Immature natural killer cell (primary cell): ENCODE measurements around the gene SLC22A15. TPM values are rescaled to one million over a fixed set of nuclear protein-coding genes. Genes with fewer than 3 reads are reported as not detected.
"Not testable (repeated sequence)": the region's sequence is repeated elsewhere in the genome, so short reads cannot be mapped to it uniquely, and the experiment has no call there.

Experiments used
- DNase-seq, 3 donors: peaks; one replicate each; pipeline ENCODE4 v3.0.0; 2022; ENCODE audit warnings: mixed read lengths in 1 of 3
- H3K27ac Mint-ChIP-seq, 6 donors: one replicate each; pipeline ENCODE4 v1.8.0; 2020; ENCODE audit warnings: mixed read lengths in 6 of 6, mild to moderate bottlenecking in 5 of 6, inconsistent platforms in 4 of 6, moderate library complexity in 3 of 6
- H3K27me3 Mint-ChIP-seq, 3 donors: one replicate each; pipeline ENCODE4 v1.8.0; 2020 to 2021; ENCODE audit warnings: low read depth in 3 of 3, mild to moderate bottlenecking in 3 of 3, mixed read lengths in 3 of 3, moderate library complexity in 3 of 3, inconsistent platforms in 1 of 3
- H3K36me3 Mint-ChIP-seq, 3 donors: one replicate each; pipeline ENCODE4 v1.8.0; 2020; ENCODE audit warnings: mixed read lengths in 3 of 3, inconsistent platforms in 2 of 3, mild to moderate bottlenecking in 2 of 3
- H3K4me1 Mint-ChIP-seq, 2 donors: one replicate each; pipeline ENCODE4 v1.8.0; 2020; ENCODE audit warnings: inconsistent platforms in 2 of 2, mild to moderate bottlenecking in 2 of 2, mixed read lengths in 2 of 2, moderate library complexity in 1 of 2
- H3K4me3 Mint-ChIP-seq, 5 donors: one replicate each; pipeline ENCODE4 v1.8.0; 2020; ENCODE audit warnings: mild to moderate bottlenecking in 5 of 5, mixed read lengths in 5 of 5, inconsistent platforms in 3 of 5, moderate library complexity in 3 of 5
- H3K9me3 Mint-ChIP-seq, 6 donors: one replicate each; pipeline ENCODE4 v1.8.0; 2020; ENCODE audit warnings: mild to moderate bottlenecking in 6 of 6, mixed read lengths in 6 of 6, inconsistent platforms in 4 of 6, moderate library complexity in 3 of 6
- polyA plus RNA-seq, 3 donors: library from polyadenylated mRNA; unstranded; fragments of 300-500 nt; fragmentation: Illumina TruSeq; gene quantifications; one replicate each; pipeline ENCODE4 v1.2.3, GENCODE V29; 2021

SLC22A15 gene
- polyA plus RNA-seq, 3 donors from 2014 or later: 0.18 to 1.2 (median 0.38) TPM

- Mint-ChIP-seq H3K27me3 (no peaks in the 10 kb centered on the region), H3K27ac (no peak overlapping the region), H3K4me1 (peaks cover 11 to 18% of the 10 kb centered on the region in 2 donors), H3K4me3 (no peak overlapping the region), H3K9me3 (peaks cover 0 to 3% (median 0%) of the 10 kb centered on the region in 6 donors), H3K36me3 (peaks cover 6 to 32% (median 23%) of the 10 kb centered on the region in 3 donors)
- no peak for DNase-seq
Observed at GRCh38 chr1:115991909-115992308, 15.6 kb downstream of the SLC22A15 start.

GRCh38 chr1:115997921-115998320 lies 21.6 kb downstream of the SLC22A15 start:
- not testable (repeated sequence) for H3K4me3 Mint-ChIP-seq, H3K27ac Mint-ChIP-seq, H3K27me3 Mint-ChIP-seq, DNase-seq
- H3K4me1 Mint-ChIP-seq: peaks cover 9 to 18% of the 10 kb centered on the region in 2 donors
- peaks cover 19 to 44% (median 28%) of the 10 kb centered on the region in 6 donors for H3K9me3 Mint-ChIP-seq
- peaks cover 43 to 74% (median 69%) of the 10 kb centered on the region in 3 donors for H3K36me3 Mint-ChIP-seq

DNA sequence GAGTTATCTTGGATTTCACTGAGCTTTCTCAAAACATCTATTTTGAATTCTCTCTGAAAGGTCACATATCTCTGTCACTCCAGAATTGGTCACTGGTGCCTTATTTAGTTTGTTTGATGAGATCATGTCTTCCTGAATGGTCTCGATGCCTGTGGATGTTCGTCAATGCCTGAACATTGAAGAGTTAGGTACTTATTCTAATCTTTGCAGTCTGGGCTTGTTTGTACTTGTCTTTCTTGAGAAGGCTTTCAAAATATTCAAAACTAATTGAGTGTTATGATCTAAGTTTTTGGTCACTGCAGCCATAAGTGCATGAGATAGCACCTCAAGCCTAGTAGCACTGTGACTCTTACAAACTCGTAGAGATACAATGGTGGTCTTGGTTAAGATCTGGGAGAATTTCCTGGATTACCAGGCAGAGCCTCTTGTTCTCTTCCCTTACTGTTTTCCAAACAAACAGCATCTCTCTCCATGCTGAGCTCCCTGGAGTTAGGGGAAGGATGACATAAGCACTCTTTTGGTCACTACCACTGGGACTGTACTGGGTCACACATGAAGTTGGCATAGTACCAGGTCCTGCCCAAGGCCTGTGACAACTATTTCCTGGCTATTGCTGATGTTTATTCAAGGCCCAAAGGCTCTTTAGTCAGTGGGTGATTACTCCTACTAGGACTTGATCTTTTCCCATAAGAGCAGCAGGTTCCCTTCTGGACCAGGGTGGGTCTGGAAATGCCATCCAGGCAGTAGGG lies 25.6 kb downstream of the SLC22A15 start:
- H3K4me1 Mint-ChIP-seq: peaks cover 18 to 27% of the 10 kb centered on the region in 2 donors
- H3K9me3 Mint-ChIP-seq: peaks cover 19 to 42% (median 29%) of the 10 kb centered on the region in 6 donors
- H3K4me3 Mint-ChIP-seq: no peak overlapping the region

DNA sequence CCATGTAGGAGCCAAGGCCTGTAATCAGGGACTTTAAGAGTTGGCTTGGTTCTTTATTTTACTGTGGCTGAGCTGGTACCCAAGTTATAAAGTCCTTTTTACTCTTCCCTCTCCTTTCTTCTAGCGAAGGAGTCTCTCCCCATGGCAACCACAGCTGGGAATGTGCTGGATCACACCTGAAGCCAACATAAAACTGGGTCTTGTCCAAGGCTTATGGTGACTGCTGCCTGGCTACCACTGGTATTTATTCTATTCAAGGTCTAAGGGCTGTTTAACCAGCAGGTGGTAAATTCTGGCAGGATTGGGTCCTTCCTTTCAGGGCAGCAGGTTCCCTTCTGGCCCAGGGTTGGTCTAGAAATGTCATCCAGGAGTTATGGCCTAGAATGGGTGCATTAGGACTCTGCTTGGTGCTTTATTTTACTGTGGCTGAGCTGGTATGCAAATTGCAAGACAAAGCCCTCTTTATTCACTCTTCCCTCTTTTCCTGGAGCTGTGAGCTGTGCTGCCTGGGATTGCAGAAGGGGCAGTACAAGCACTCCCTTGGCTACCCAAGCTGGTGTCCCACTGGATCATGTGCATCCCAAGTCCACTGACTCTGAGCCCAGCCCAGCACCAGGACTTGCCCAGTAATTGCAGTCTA lies 26.6 kb downstream of the SLC22A15 start:
- Mint-ChIP-seq H3K27me3 (peaks cover 0 to 4% (median 1%) of the 10 kb centered on the region in 3 donors), H3K27ac (no peak overlapping the region), H3K9me3 (peaks cover 11 to 32% (median 20%) of the 10 kb centered on the region in 6 donors), H3K4me1 (peaks cover 22 to 30% of the 10 kb centered on the region in 2 donors), H3K4me3 (no peak overlapping the region), H3K36me3 (peaks cover 31 to 50% (median 42%) of the 10 kb centered on the region in 3 donors)
- no peak for DNase-seq

More for the DNA sequence above, 25.6 kb downstream of the SLC22A15 start:
- Mint-ChIP-seq H3K27ac (no peak overlapping the region), H3K36me3 (peaks cover 36 to 59% (median 52%) of the 10 kb centered on the region in 3 donors), H3K27me3 (peaks cover 0 to 4% (median 1%) of the 10 kb centered on the region in 3 donors)
- DNase-seq: no peak

DNA sequence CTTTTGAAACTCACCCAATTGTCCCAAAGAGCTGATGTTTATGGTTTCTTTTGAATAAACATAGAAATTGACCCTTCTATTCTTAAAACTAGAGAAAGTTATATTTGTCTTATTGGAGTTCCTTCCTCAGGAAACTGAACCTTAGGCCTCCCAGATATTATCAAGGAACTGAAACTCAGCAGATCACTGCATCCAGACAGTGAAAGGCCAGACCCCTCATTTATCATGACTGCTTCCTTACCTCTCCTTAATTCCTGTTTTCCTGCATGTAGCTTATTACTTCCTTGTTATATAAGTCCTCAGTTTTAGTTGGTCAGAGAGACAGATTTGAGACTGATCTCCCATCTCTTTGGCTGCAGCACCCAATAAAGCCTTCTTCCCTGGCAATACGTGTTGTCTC lies 27.5 kb downstream of the SLC22A15 start:
- Mint-ChIP-seq H3K36me3 (peaks cover 21 to 40% (median 33%) of the 10 kb centered on the region in 3 donors), H3K4me3 (no peak overlapping the region), H3K27ac (no peak overlapping the region), H3K4me1 (peaks cover 22 to 30% of the 10 kb centered on the region in 2 donors), H3K9me3 (peaks cover 2 to 23% (median 11%) of the 10 kb centered on the region in 6 donors), H3K27me3 (peaks cover 0 to 4% (median 1%) of the 10 kb centered on the region in 3 donors)
- no peak for DNase-seq

DNA sequence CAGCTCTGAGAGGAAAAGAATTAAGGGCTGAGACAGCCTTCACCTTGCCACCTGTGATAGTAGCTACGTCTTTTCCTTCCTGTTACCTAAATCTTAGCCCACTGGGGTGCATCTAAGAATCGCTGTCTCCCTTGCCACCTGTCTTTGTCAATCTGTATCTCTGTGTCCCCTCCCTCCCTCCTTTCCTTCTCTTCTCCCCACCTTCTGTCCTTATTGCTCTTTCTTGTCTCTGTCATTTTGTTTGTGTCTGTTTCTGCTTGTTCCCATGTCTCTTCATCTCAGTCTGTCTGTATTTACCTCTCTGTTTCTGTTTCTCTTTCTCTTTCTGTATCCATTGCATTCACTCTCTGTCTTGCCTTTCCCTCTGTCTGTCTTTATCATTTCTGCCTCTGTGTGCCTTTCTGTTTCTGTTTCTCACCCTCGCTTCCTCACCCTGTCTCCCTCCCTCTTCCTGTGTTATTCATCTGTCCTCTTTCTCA lies 30.2 kb downstream of the SLC22A15 start:
- Mint-ChIP-seq H3K9me3 (peaks cover 0 to 1% (median 0%) of the 10 kb centered on the region in 6 donors), H3K36me3 (peaks cover 4 to 17% (median 10%) of the 10 kb centered on the region in 3 donors), H3K27ac (peak overlapping the region; percentile 88 to 97 (median 94)), H3K27me3 (peaks cover 0 to 1% (median 0%) of the 10 kb centered on the region in 3 donors), H3K4me3 (peak overlapping the region; percentile 78 to 87 (median 85)), H3K4me1 (peaks cover 22 to 30% of the 10 kb centered on the region in 2 donors)
- DNase-seq: peak; percentile 39 to 55 (median 45)

GRCh38 chr1:116008656-116009390 lies 32.5 kb downstream of the SLC22A15 start:
- Mint-ChIP-seq H3K36me3 (peaks cover 0 to 5% (median 3%) of the 10 kb centered on the region in 3 donors), H3K4me1 (peaks cover 22 to 30% of the 10 kb centered on the region in 2 donors), H3K27me3 (peaks cover 0 to 1% (median 0%) of the 10 kb centered on the region in 3 donors), H3K4me3 (no peak overlapping the region), H3K9me3 (no peaks in the 10 kb centered on the region), H3K27ac (peak overlapping the region; percentile 23 to 96 (median 87))
- DNase-seq: no peak

- Mint-ChIP-seq H3K27me3 (no peaks in the 10 kb centered on the region), H3K36me3 (peaks cover 0 to 5% (median 3%) of the 10 kb centered on the region in 3 donors), H3K4me1 (no peaks in the 10 kb centered on the region), H3K27ac (no peak overlapping the region), H3K4me3 (no peak overlapping the region), H3K9me3 (no peaks in the 10 kb centered on the region)
- DNase-seq: no peak
Observed at GRCh38 chr1:116012716-116013115, 36.4 kb downstream of the SLC22A15 start.

GRCh38 chr1:116015679-116016078 lies 39.4 kb downstream of the SLC22A15 start:
- H3K4me3 Mint-ChIP-seq: no peak overlapping the region
- H3K4me1 Mint-ChIP-seq: peaks cover 2 to 3% of the 10 kb centered on the region in 2 donors
- peaks cover 0 to 7% (median 3%) of the 10 kb centered on the region in 3 donors for H3K36me3 Mint-ChIP-seq
- H3K27me3 Mint-ChIP-seq: no peaks in the 10 kb centered on the region
- no peaks in the 10 kb centered on the region for H3K9me3 Mint-ChIP-seq
- H3K27ac Mint-ChIP-seq: no peak overlapping the region
- DNase-seq: no peak

DNA sequence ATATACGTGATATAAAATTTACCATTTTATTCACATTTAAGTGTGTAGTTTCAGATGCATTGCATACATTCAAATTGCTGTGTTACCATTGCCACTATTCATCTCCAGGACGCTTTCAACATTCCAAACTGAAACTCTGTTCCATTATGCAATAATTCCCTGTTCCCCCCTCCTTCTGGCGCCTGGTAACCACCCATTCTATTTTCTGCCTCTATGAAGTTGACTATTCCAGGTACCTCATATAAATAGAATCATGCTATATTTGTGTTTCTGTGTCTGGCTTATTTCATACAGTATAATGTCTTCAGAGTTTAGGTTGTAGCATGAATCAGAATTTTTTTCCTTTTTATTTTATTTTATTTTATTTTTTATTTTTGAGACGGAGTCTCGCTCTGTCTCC lies 41.7 kb downstream of the SLC22A15 start:
- no peak for DNase-seq
- Mint-ChIP-seq H3K4me1 (peaks cover 2 to 5% of the 10 kb centered on the region in 2 donors), H3K36me3 (peaks cover 0 to 13% (median 8%) of the 10 kb centered on the region in 3 donors), H3K4me3 (no peak overlapping the region), H3K27me3 (no peaks in the 10 kb centered on the region), H3K9me3 (no peaks in the 10 kb centered on the region), H3K27ac (no peak overlapping the region)

- Mint-ChIP-seq H3K4me1 (peaks cover 2 to 5% of the 10 kb centered on the region in 2 donors), H3K27me3 (no peaks in the 10 kb centered on the region), H3K9me3 (no peaks in the 10 kb centered on the region)
Observed at GRCh38 chr1:116019653-116020253, 43.4 kb downstream of the SLC22A15 start.

GRCh38 chr1:116020668-116021272 lies 44.5 kb downstream of the SLC22A15 start:
- no peaks in the 10 kb centered on the region for H3K27me3 Mint-ChIP-seq
- H3K4me1 Mint-ChIP-seq: peaks cover 2 to 5% of the 10 kb centered on the region in 2 donors
- no peak overlapping the region for H3K4me3 Mint-ChIP-seq
- H3K27ac Mint-ChIP-seq: no peak overlapping the region
- DNase-seq: peak; percentile 27 to 40 (median 29)
- no peaks in the 10 kb centered on the region for H3K9me3 Mint-ChIP-seq
- peaks cover 0 to 13% (median 8%) of the 10 kb centered on the region in 3 donors for H3K36me3 Mint-ChIP-seq

More at GRCh38 chr1:116019653-116020253, 43.4 kb downstream of the SLC22A15 start:
- Mint-ChIP-seq H3K4me3 (no peak overlapping the region), H3K36me3 (peaks cover 0 to 13% (median 8%) of the 10 kb centered on the region in 3 donors), H3K27ac (no peak overlapping the region)
- no peak for DNase-seq

DNA sequence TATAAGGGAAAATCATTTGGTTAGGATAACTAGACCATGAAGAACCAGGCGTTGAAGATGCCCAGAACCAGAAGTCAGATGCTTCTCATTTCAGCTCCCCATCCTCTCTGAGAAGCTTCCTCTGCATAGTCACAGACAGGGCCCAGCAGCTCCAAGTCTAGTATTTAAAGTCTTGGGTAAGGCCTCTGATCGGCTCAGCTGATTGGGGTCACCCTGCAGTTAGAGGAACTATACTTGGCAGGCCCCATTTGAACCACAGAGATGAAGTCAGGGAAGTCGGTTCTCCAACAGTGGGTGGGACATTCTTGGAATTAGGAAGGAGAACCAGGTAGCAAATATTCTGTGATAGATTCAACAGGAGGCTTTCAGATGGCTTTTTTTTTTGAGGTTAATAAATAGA lies 48.3 kb downstream of the SLC22A15 start:
- peaks cover 2 to 5% of the 10 kb centered on the region in 2 donors for H3K4me1 Mint-ChIP-seq
- DNase-seq: no peak
- no peaks in the 10 kb centered on the region for H3K9me3 Mint-ChIP-seq
- peaks cover 0 to 16% (median 13%) of the 10 kb centered on the region in 3 donors for H3K36me3 Mint-ChIP-seq
- no peak overlapping the region for H3K4me3 Mint-ChIP-seq
- H3K27me3 Mint-ChIP-seq: no peaks in the 10 kb centered on the region
- no peak overlapping the region for H3K27ac Mint-ChIP-seq
